ENCODE data around the gene KATNB1. TPM values are rescaled to one million over a fixed set of nuclear protein-coding genes. Genes with fewer than 3 reads are reported as not detected.

The KATNB1 gene
- total RNA-seq, 4 donors from 2014 or later = 11.4 to 27.6 (median 26.1) TPM

- Histone ChIP-seq H3K4me1 (peaks cover 20 to 21% of the 10 kb centered on the region in 2 donors), H3K27ac (no peak overlapping the region), H3K36me3 (peaks cover 0 to 3% of the 10 kb centered on the region in 2 donors), H3K4me3 (replicated peaks in 1 of 3) (no peak overlapping the region), H3K9me3 (no peaks in the 10 kb centered on the region), H3K27me3 (no peaks in the 10 kb centered on the region)
- DNase-seq = no peak
- WGBS, 2 donors = 94 to 96% methylated on average over 6 to 7 of the region's 7 CpGs
- intact Hi-C loops (cut with DNase I) = no loop called here
- TF ChIP-seq POLR2A (IDR thresholded peaks at IDR 0.05) (no peak), CTCF (IDR thresholded peaks at IDR 0.05) (no peak)
Observed at GRCh38 chr16:57738844-57739243, 3.3 kb downstream of the KATNB1 start.

GRCh38 chr16:57739756-57740422 lies 4.3 kb downstream of the KATNB1 start:
- TF ChIP-seq POLR2A (IDR thresholded peaks at IDR 0.05) = no peak
- no peak for TF ChIP-seq CTCF (IDR thresholded peaks at IDR 0.05)
- DNase-seq = no peak
- Histone ChIP-seq H3K36me3 (peaks cover 0 to 3% of the 10 kb centered on the region in 2 donors), H3K4me1 (peaks cover 14 to 16% of the 10 kb centered on the region in 2 donors), H3K27ac (no peak overlapping the region), H3K27me3 (no peaks in the 10 kb centered on the region), H3K4me3 (replicated peaks in 1 of 3) (no peak overlapping the region), H3K9me3 (no peaks in the 10 kb centered on the region)
- WGBS, 2 donors = 87 to 93% methylated on average over 14 to 15 of the region's 18 CpGs
- intact Hi-C loops (cut with DNase I) = no loop called here

DNA sequence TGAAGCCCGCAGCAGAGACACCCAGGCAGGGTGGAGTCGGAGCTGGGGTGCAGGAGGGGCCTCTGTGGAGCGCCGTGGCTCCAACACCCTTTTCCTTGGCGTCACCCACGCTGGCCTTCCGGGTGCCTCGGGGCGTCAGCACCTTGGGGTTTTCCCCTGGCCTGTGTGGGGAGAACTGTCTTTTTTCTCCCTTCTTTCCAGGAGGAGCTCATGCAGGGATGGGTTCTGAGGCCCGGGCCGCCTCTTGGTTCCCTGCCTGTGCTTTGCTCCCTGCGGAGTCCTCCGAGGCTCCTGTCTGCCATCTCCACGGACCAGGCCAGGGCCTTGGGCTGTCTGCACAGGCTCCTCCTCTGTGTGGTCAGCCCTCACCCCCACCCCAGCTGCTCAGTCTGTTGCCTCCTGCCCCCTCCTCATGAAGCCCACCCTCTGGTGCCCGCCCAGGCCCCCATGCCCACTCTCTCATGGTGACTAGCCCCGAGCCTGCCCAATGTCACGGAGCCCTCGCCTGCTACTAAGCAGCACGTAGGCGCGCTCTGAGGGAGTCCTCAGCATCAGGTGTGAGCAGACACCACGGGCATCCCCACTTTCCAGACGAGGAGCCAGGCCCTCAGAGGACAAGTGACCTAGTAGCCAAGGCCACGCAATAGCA lies 5.0 kb downstream of the KATNB1 start:
- 92 to 98% methylated on average over 22 to 23 of the region's 24 CpGs for WGBS, 2 donors
- Histone ChIP-seq H3K36me3 (peaks cover 0 to 3% of the 10 kb centered on the region in 2 donors), H3K4me3 (replicated peaks in 1 of 3) (no peak overlapping the region), H3K4me1 (peaks cover 14 to 16% of the 10 kb centered on the region in 2 donors), H3K27me3 (no peaks in the 10 kb centered on the region), H3K9me3 (no peaks in the 10 kb centered on the region), H3K27ac (no peak overlapping the region)
- DNase-seq = no peak
- intact Hi-C loops (cut with DNase I) = no loop called here
- TF ChIP-seq CTCF (IDR thresholded peaks at IDR 0.05) (no peak), POLR2A (IDR thresholded peaks at IDR 0.05) (no peak)

GRCh38 chr16:57741660-57742191 lies 6.2 kb downstream of the KATNB1 start:
- peaks cover 0 to 3% of the 10 kb centered on the region in 2 donors for H3K36me3 ChIP-seq
- H3K27ac ChIP-seq = no peak overlapping the region
- H3K4me1 ChIP-seq = peaks cover 6 to 7% of the 10 kb centered on the region in 2 donors
- intact Hi-C loops (cut with DNase I) = no loop called here
- TF ChIP-seq CTCF (IDR thresholded peaks at IDR 0.05) (no peak), POLR2A (IDR thresholded peaks at IDR 0.05) (no peak)
- DNase-seq = no peak
- H3K9me3 ChIP-seq = no peaks in the 10 kb centered on the region
- H3K27me3 ChIP-seq = no peaks in the 10 kb centered on the region
- no peak overlapping the region for H3K4me3 ChIP-seq (replicated peaks in 1 of 3)
- WGBS, 2 donors = 95 to 100% methylated on average over 5 to 7 of the region's 16 CpGs

- H3K9me3 ChIP-seq = no peaks in the 10 kb centered on the region
- intact Hi-C loops (cut with DNase I) = no loop called here
- TF ChIP-seq POLR2A (IDR thresholded peaks at IDR 0.05) (no peak), CTCF (IDR thresholded peaks at IDR 0.05) (no peak)
- H3K4me3 ChIP-seq (replicated peaks in 1 of 3) = no peak overlapping the region
- DNase-seq = no peak
- no peaks in the 10 kb centered on the region for H3K4me1 ChIP-seq
- peaks cover 0 to 3% of the 10 kb centered on the region in 2 donors for H3K36me3 ChIP-seq
- no peaks in the 10 kb centered on the region for H3K27me3 ChIP-seq
- 81 to 82% methylated on average over 4 of the region's 4 CpGs for WGBS, 2 donors
- no peak overlapping the region for H3K27ac ChIP-seq
Observed at GRCh38 chr16:57742543-57742942, 7.0 kb downstream of the KATNB1 start.

Data from thyroid gland (tissue), 4 donors.